Esophagus (tissue), 2 donors: ENCODE results near the gene JTB. TPM values are rescaled to one million over a fixed set of nuclear protein-coding genes. Genes with fewer than 3 reads are reported as not detected.

Source experiments
- H3K27ac ChIP-seq, 2 donors: one replicate each; pipeline ENCODE4 v1.5.1; 2013; ENCODE audit warnings: low read depth in 2 of 2, mild to moderate bottlenecking in 2 of 2, inconsistent platforms in 1 of 2, low read length in 1 of 2, moderate library complexity in 1 of 2
- H3K27me3 ChIP-seq, 2 donors: one replicate each; pipeline ENCODE4 v1.6.1; 2013; ENCODE audit warnings: low read length in 2 of 2, control low read depth in 1 of 2, mild to moderate bottlenecking in 1 of 2; ENCODE audit not compliant: insufficient read depth in 2 of 2, control insufficient read depth in 1 of 2
- H3K36me3 ChIP-seq, 2 donors: one replicate each; pipeline ENCODE4 v1.6.1; 2013; ENCODE audit warnings: low read length in 1 of 2; ENCODE audit not compliant: control insufficient read depth in 2 of 2, insufficient read depth in 2 of 2
- H3K4me1 ChIP-seq, 2 donors: one replicate each; pipeline ENCODE4 v1.6.1; 2013; ENCODE audit warnings: low read length in 1 of 2; ENCODE audit not compliant: control insufficient read depth in 2 of 2, insufficient read depth in 2 of 2
- H3K4me3 ChIP-seq, 2 donors: one replicate each; pipeline ENCODE4 v1.5.1; 2013; ENCODE audit warnings: low read length in 2 of 2, mild to moderate bottlenecking in 2 of 2, low read depth in 1 of 2, moderate library complexity in 1 of 2
- H3K9me3 ChIP-seq, 2 donors: one replicate each; pipeline ENCODE4 v1.6.1; 2013; ENCODE audit warnings: mild to moderate bottlenecking in 2 of 2, low read depth in 1 of 2, low read length in 1 of 2, moderate library complexity in 1 of 2; ENCODE audit not compliant: control insufficient read depth in 2 of 2, insufficient read depth in 1 of 2
- WGBS, 2 donors: extraction: QIAGEN DNeasy Blood & Tissue Kit; methylation state at CpG; one replicate each; pipeline ENCODE4 v1.1.7; 2013; 5-methylcytosine and 5-hydroxymethylcytosine counted together
- polyA plus RNA-seq, 2 donors: library from polyadenylated mRNA; stranded (reverse); fragments of 200-250 nt; gene quantifications; one replicate each; pipeline ENCODE4 v1.2.3, GENCODE V29; 2013
- donor health status: healthy with polysubstance abuse.
- donor health status: Bipolar disorder and iron deficiency.

JTB gene
- polyA plus RNA-seq, 2 donors = 79.1 to 134 TPM

DNA sequence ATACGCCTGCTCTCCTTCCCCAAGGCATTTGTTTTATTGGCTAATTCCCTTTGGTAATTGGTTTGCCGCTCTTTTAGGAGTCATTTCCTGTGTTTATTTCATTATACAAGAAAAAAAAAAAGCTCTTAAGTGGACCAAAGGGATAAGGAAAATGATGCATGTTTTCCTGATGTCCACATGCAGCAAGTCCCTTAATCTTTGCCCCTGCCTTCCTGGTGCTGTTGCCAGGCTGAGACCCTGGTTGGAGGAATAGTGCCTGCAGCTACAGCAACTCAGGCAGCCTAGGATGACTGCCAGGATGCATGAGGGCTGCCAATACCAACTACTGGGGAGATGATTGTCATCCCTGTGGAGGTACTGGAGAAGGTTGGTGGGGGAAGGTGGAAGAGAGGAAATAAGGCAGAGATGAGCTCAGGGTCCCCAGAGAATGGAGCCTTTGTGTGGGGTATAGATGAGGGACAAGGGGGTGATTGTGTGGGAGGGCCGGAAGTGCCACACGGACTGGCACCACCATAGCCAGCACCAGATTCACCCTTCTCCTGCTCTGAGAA, 48.6 kb downstream of the JTB start:
- Histone ChIP-seq H3K36me3 (peaks cover 7 to 25% of the 10 kb centered on the region in 2 donors), H3K27me3 (no peaks in the 10 kb centered on the region), H3K4me3 (no peak overlapping the region), H3K9me3 (no peaks in the 10 kb centered on the region), H3K27ac (no peak overlapping the region), H3K4me1 (no peaks in the 10 kb centered on the region)
- 55 to 58% methylated on average over 4 of the region's 4 CpGs for WGBS, 2 donors

DNA sequence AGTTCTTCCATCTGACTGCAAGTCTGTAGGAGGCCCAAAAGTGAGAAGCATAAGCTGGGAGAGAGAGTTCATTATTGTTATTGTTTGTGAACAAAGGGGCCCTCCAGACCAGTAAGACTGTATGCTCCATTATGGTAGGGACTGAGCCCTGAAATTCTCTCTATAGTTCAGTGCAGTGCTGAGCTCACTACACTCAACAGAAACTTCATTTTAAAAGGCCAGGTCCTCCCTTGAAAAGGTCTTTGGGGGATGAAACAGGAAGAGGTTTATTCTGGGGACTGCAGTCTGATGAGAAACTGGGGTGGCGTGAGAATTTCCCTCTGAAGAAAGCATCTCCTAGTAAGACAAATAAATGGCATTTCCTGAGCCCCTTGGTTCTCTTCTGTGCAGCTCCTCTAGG, 49.2 kb downstream of the JTB start:
- WGBS, 2 donors = 68 to 77% methylated on average over 1 of the region's 1 CpG

DNA sequence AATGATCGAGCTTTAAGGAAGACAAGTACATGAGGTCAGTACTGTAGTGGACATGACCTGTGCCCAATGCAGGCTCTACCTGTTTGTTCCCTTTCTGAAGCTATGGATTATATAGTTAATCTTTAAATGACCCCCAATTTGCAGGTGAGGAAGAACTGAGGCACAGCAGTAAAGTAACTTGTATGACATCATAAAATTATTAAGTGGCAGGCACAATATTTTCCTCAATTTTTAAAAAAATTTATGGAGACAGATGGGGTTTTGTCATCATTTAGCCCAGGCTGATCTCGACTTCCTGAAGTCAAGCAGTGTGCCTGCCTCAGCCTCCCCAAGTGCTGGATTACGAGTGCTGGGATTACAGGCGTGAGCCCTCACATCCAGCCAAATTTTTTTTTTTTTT, 51.1 kb downstream of the JTB start:
- 76 to 84% methylated on average over 4 of the region's 4 CpGs for WGBS, 2 donors
- Histone ChIP-seq H3K27ac (no peak overlapping the region), H3K9me3 (no peaks in the 10 kb centered on the region), H3K27me3 (no peaks in the 10 kb centered on the region), H3K4me3 (no peak overlapping the region), H3K36me3 (peaks cover 3 to 7% of the 10 kb centered on the region in 2 donors), H3K4me1 (peaks cover 0 to 3% of the 10 kb centered on the region in 2 donors)

More for the DNA sequence above, 49.2 kb downstream of the JTB start:
- Histone ChIP-seq H3K4me1 (no peaks in the 10 kb centered on the region), H3K9me3 (no peaks in the 10 kb centered on the region), H3K36me3 (peaks cover 7 to 19% of the 10 kb centered on the region in 2 donors), H3K27ac (no peak overlapping the region), H3K27me3 (no peaks in the 10 kb centered on the region), H3K4me3 (no peak overlapping the region)

Other genes starting within 250 kb of the JTB start
- 10 to 100 TPM; 16.4 to 30.8 TPM for gene INTS3, start 249.6 kb downstream of the JTB start, polyA plus RNA-seq
- 10 to 100 TPM; 18.6 to 30.9 TPM for gene SLC27A3, start 202.3 kb downstream of the JTB start, polyA plus RNA-seq
- 1 to 10 TPM; 3.2 to 4.4 TPM for gene GATAD2B, start 54.7 kb downstream of the JTB start, polyA plus RNA-seq
- 10 to 100 TPM; 14.7 to 31.6 TPM for gene DENND4B, start 31.0 kb downstream of the JTB start, polyA plus RNA-seq
- gene CRTC2, start 19.1 kb downstream of the JTB start, polyA plus RNA-seq = 10 to 100 TPM; 17.0 to 36.8 TPM
- 10 to 100 TPM; 29.0 to 51.2 TPM for gene SLC39A1, start 14.1 kb downstream of the JTB start, polyA plus RNA-seq
- 10 to 100 TPM in 1 of 2 donors, 1 to 10 TPM in 1; 9.4 to 10.0 TPM for gene CREB3L4, start 9.8 kb downstream of the JTB start, polyA plus RNA-seq
- 10 to 100 TPM; 83.2 to 89.5 TPM for gene RAB13, start 8.7 kb upstream of the JTB start, polyA plus RNA-seq
- 1,000 to 10,000 TPM; 5,298 to 9,661 TPM for gene RPS27, start 13.1 kb upstream of the JTB start, polyA plus RNA-seq
- gene NUP210L, start 177.4 kb upstream of the JTB start, polyA plus RNA-seq = under 1 TPM in 1 of 2 donors, not detected in 1; 0.02 TPM
- gene TPM3, start 214.4 kb upstream of the JTB start, polyA plus RNA-seq = 100 to 1,000 TPM in 1 of 2 donors, 10 to 100 TPM in 1; 88.1 to 178 TPM
- gene CFAP141, start 228.7 kb upstream of the JTB start, polyA plus RNA-seq = not detected
- 10 to 100 TPM; 50.9 to 52.7 TPM for gene UBAP2L, start 243.3 kb upstream of the JTB start, polyA plus RNA-seq